ENCODE data around the gene LRRC8C. TPM values are rescaled to one million over a fixed set of nuclear protein-coding genes. Genes with fewer than 3 reads are reported as not detected.

LRRC8C gene
- total RNA-seq, 2 donors from 2014 or later, result 1.8 to 3.2 TPM

Other genes starting within 250 kb of the LRRC8C start
- gene LRRC8B, start 108.3 kb upstream of the LRRC8C start, total RNA-seq, result 10 to 100 TPM; 12.7 to 16.3 TPM
- gene LRRC8D, start 187.9 kb downstream of the LRRC8C start, total RNA-seq, result 10 to 100 TPM; 36.6 to 48.0 TPM

All from left colon (tissue), 2 donors.